Heart left ventricle (tissue), 16 donors: ENCODE results near the gene THOC5. TPM values are rescaled to one million over a fixed set of nuclear protein-coding genes. Genes with fewer than 3 reads are reported as not detected.

Experiments
- ATAC-seq, 4 donors: fragments of 200-7000 bp; cut with Tn5 transposase; one replicate each; pipeline ENCODE4 v1.9.1; 2020 to 2022; ENCODE audit warnings: moderate library complexity in 4 of 4, mild to moderate bottlenecking in 3 of 4, moderate number of reproducible peaks in 1 of 4
- DNase-seq, 5 donors: peaks; one replicate each; pipeline ENCODE4 v3.0.0-alpha.2; 2020
- H3K27ac ChIP-seq, 12 donors: fragments of 200-600 bp; sonication (generic) in 4 of 12; one replicate each; pipeline versions ENCODE4 v1.5.0 to v1.8.0; 2016 to 2022; ENCODE audit warnings: mild to moderate bottlenecking in 2 of 12
- H3K27me3 ChIP-seq, 9 donors: fragments of 200-600 bp; sonication (generic) in 2 of 9; one replicate each; pipeline versions ENCODE4 v1.5.1 to v1.8.0; 2016 to 2022; ENCODE audit warnings: mild to moderate bottlenecking in 3 of 9
- H3K36me3 ChIP-seq, 9 donors: fragments of 200-600 bp; sonication (generic) in 2 of 9; one replicate each; pipeline versions ENCODE4 v1.5.0 to v1.8.0; 2018 to 2022; ENCODE audit warnings: mild to moderate bottlenecking in 2 of 9
- H3K4me1 ChIP-seq, 12 donors: fragments of 200-600 bp; sonication (generic) in 4 of 12; one replicate each; pipeline versions ENCODE4 v1.5.0 to v1.8.0; 2016 to 2022; ENCODE audit warnings: mild to moderate bottlenecking in 3 of 12
- H3K4me3 ChIP-seq, 12 donors: fragments of 200-600 bp; sonication (generic) in 4 of 12; one replicate each; pipeline versions ENCODE4 v1.5.0 to v1.8.0; 2017 to 2022; ENCODE audit warnings: mild to moderate bottlenecking in 9 of 12, moderate library complexity in 4 of 12
- H3K9me3 ChIP-seq, 12 donors: fragments of 200-600 bp; sonication (generic) in 4 of 12; one replicate each; pipeline versions ENCODE4 v1.5.0 to v1.8.0; 2016 to 2022; ENCODE audit warnings: mild to moderate bottlenecking in 1 of 12
- POLR2A ChIP-seq, 2 donors: fragments of 450-650 bp; IDR thresholded peaks; one replicate each; pipeline ENCODE4 v1.6.1; 2017; ENCODE audit warnings: antibody characterized with exemption in 2 of 2, mild to moderate bottlenecking in 2 of 2, moderate library complexity in 2 of 2
- WGBS, 4 donors: extraction: QIAGEN DNeasy Blood & Tissue Kit in 2 of 4; methylation state at CpG; one replicate each; pipeline versions ENCODE4 v1.1.5 to v1.1.7; 2013 to 2018; 5-methylcytosine and 5-hydroxymethylcytosine counted together
- intact Hi-C, 10 donors: fragments of 100-400 bp; cut with DNase I; formaldehyde crosslinking; loops; one replicate each; pipeline versions ENCODE4 v1.11.1 to v1.14.2; 2022
- polyA plus RNA-seq, 2 donors: library from polyadenylated mRNA; stranded (reverse); fragments of 200-250 nt; gene quantifications; one replicate each; pipeline ENCODE4 v1.2.3, GENCODE V29; 2013
- total RNA-seq, 9 donors: library from RNA; depleted of rRNA in 2 of 9; stranded (reverse); fragments of >200 nt in 2 of 9; fragmentation: NEBNext Ultra II Directional in 3 of 9; extraction: Animal tissue kit (Norgen Biotek cat#: 25700) in 3 of 9; gene quantifications; one replicate each; pipeline versions ENCODE4 v1.1.0 to v1.2.4, GENCODE V29; 2016 to 2023
- TF ChIP-seq, protein P1 (sequence below), 12 donors: fragments of 200-600 bp; sonication (generic) in 4 of 12; IDR thresholded peaks; one replicate each; pipeline versions ENCODE4 v1.5.0 to v1.8.0; 2018 to 2022; ENCODE audit warnings: antibody characterized with exemption in 12 of 12, mild to moderate bottlenecking in 5 of 12
- donor health status: ischemic (EF 13 %, LVEDD 7.1; RV severe dilation, severe dysfunction).
- donor health status: healthy with polysubstance abuse.
- donor health status: DM: no; HTN: yes; CAD: no.
- donor health status: DM: no; HTN: no; CAD: no.
- donor health status: ischemic (EF 25% LVEDD 6.9; RV normal size, moderate dysfunction).
- donor health status: ischemic (EF 25% LVEDD 5.7; RV mildly dilated, moderate dysfunction).
- donor health status: healthy.
- donor health status: DM: yes; HTN: yes; CAD: no.
- donor health status: ischemic (EF 35%, LVEDD 5.7; RV mildly dilated, moderate dysfunction).
- donor health status: nonischemic (EF 11% LVEDD 7.7; RV severe dilation, severe dysfunction).
- donor health status: DM: yes; HTN: yes; CAD: no.
- donor health status: PGD.
- donor health status: ischemic (EF 29% LVEDD 5.4; RV normal size, mild dysfunction).
- donor health status: nonischemic (EF 23%, LVEDD 6.1; RV moderate dilation, normal function).

THOC5 gene
- total and polyA plus RNA-seq, 11 donors: 25.5 to 88.7 (median 40.6) TPM

DNA sequence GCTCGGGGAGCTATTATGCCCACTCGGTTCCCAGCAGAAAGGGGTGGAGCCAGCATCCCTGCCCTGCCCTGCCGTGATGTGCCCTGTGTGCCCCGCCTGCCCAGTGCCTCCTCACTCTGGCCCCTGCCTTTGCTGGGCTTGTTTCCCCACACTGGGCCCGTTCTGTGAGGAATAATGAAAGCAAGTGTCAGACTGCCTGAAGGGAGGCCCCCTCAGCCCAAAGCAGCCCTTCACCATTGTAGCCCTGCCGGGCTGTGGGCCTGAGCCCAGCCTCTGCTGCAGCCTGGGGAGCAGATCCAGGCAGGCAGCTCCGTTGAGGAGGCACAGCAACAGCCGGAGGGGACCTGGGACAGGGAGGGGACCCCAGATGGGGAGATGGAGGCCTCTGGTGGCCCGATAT lies 93.8 kb downstream of the THOC5 start:
- no peaks in the 10 kb centered on the region for H3K9me3 ChIP-seq
- ATAC-seq (no peak), DNase-seq (no peak)
- no peak overlapping the region for H3K27ac ChIP-seq
- WGBS, 4 donors: 64 to 69% (median 68%) methylated on average over 5 to 9 of the region's 9 CpGs
- no peaks in the 10 kb centered on the region for H3K27me3 ChIP-seq
- intact Hi-C loops: no loop called here
- TF ChIP-seq, protein P1, sequence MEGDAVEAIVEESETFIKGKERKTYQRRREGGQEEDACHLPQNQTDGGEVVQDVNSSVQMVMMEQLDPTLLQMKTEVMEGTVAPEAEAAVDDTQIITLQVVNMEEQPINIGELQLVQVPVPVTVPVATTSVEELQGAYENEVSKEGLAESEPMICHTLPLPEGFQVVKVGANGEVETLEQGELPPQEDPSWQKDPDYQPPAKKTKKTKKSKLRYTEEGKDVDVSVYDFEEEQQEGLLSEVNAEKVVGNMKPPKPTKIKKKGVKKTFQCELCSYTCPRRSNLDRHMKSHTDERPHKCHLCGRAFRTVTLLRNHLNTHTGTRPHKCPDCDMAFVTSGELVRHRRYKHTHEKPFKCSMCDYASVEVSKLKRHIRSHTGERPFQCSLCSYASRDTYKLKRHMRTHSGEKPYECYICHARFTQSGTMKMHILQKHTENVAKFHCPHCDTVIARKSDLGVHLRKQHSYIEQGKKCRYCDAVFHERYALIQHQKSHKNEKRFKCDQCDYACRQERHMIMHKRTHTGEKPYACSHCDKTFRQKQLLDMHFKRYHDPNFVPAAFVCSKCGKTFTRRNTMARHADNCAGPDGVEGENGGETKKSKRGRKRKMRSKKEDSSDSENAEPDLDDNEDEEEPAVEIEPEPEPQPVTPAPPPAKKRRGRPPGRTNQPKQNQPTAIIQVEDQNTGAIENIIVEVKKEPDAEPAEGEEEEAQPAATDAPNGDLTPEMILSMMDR (IDR thresholded peaks at IDR 0.05): no peak
- no peak for TF ChIP-seq POLR2A (IDR thresholded peaks at IDR 0.05)
- no peak overlapping the region for H3K4me3 ChIP-seq
- H3K36me3 ChIP-seq: no peaks in the 10 kb centered on the region
- no peaks in the 10 kb centered on the region for H3K4me1 ChIP-seq

DNA sequence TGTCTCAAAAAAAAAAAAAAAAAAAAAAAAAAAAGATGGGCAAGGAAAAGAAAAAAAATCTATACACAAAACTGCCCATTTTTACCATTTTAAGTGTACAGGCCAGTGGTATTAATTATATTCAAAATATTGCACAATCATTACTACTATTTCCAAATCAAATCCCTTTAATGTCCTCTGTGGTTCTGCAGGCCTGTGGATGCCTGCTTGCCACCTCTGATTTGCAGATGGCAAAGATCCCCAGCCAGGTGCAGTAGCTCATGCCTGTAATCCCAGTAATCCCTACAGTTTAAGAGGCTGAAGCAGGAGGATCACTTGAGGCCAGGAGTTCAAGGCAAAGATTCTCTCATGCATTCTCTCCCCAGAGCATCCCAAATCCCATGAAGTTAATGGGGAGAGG lies 95.0 kb downstream of the THOC5 start:
- Histone ChIP-seq H3K27ac (no peak overlapping the region), H3K4me3 (no peak overlapping the region), H3K9me3 (no peaks in the 10 kb centered on the region), H3K27me3 (no peaks in the 10 kb centered on the region), H3K4me1 (no peaks in the 10 kb centered on the region), H3K36me3 (no peaks in the 10 kb centered on the region)
- ATAC-seq (no peak), DNase-seq (no peak)
- TF ChIP-seq, protein P1 (IDR thresholded peaks at IDR 0.05): no peak
- no peak for TF ChIP-seq POLR2A (IDR thresholded peaks at IDR 0.05)
- intact Hi-C loops: no loop called here

DNA sequence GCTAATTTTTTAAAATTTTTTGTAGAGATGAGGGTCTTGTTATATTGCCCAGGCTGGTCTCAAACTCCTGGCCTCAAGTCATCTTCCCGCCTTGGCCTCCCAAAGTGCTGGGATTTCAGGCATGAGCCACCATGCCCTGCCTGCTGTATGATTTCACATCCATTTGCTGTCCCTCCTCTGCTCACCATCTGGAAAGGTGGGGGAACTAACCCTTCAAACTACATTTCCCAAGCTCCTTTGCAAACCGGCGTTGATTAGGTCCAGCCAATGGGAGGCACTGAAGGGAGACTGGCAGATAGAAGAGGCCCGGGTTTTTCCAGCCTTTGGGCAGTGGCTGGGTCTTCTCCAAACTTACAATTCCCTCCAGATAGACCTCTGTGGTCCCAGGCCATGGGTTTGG lies 95.8 kb downstream of the THOC5 start:
- Histone ChIP-seq H3K4me3 (no peak overlapping the region), H3K27ac (no peak overlapping the region), H3K36me3 (no peaks in the 10 kb centered on the region), H3K4me1 (no peaks in the 10 kb centered on the region), H3K9me3 (no peaks in the 10 kb centered on the region), H3K27me3 (no peaks in the 10 kb centered on the region)
- 28 to 34% (median 31%) methylated on average over 4 of the region's 4 CpGs for WGBS, 4 donors
- DNase-seq (no peak), ATAC-seq (peak in 3 of 4 donors; percentile 63 to 71 (median 65))
- intact Hi-C loops: no loop called here
- TF ChIP-seq, protein P1 (IDR thresholded peaks at IDR 0.05): no peak
- no peak for TF ChIP-seq POLR2A (IDR thresholded peaks at IDR 0.05)

DNA sequence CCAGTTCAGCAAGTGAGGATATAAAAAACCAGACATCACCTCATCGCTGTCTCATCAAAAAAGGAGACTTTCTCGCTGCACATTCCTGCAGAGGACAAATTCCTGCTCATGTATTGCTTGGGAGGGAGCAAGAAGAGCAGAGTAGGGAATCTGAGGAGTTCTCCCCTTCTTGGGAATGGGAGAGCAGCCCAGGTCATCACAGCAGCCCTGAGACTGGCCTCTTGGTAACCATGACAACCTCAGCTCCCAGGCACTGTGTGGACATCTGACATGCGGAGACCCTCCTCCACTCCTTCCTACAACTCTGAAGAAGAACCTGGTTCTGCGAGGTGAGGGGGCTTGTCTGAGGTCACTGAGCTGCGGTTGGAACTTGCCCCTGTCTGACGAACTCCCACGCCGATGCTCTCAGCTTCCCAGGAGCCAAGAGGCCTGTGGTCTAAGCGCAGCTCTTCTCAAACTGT lies 97.3 kb downstream of the THOC5 start:
- WGBS, 4 donors: 55 to 70% (median 65%) methylated on average over 6 to 9 of the region's 9 CpGs
- TF ChIP-seq, protein P1 (IDR thresholded peaks at IDR 0.05): no peak
- no peak for TF ChIP-seq POLR2A (IDR thresholded peaks at IDR 0.05)
- ATAC-seq (no peak), DNase-seq (no peak)
- Histone ChIP-seq H3K27ac (no peak overlapping the region), H3K4me3 (no peak overlapping the region), H3K36me3 (no peaks in the 10 kb centered on the region), H3K27me3 (no peaks in the 10 kb centered on the region), H3K4me1 (no peaks in the 10 kb centered on the region), H3K9me3 (no peaks in the 10 kb centered on the region)
- intact Hi-C loops: no loop called here

Other genes with a start within 250 kb of the THOC5 start
- gene GAS2L1, start 247.1 kb downstream of the THOC5 start, total RNA-seq: 10 to 100 TPM; 12.0 to 46.6 (median 16.8) TPM
- gene GAS2L1, start 247.1 kb downstream of the THOC5 start, polyA plus RNA-seq: 10 to 100 TPM; 18.0 to 48.3 TPM
- gene RASL10A, start 238.1 kb downstream of the THOC5 start, total RNA-seq: 1 to 10 TPM in 5 of 9 donors, under 1 TPM in 4; 0.29 to 5.8 (median 1.3) TPM
- 1 to 10 TPM in 1 of 2 donors, under 1 TPM in 1; 0.95 to 1.1 TPM for gene RASL10A, start 238.1 kb downstream of the THOC5 start, polyA plus RNA-seq
- gene AP1B1, start 165.2 kb downstream of the THOC5 start, total RNA-seq: 10 to 100 TPM; 30.3 to 74.8 (median 33.8) TPM
- 10 to 100 TPM; 18.1 to 43.4 TPM for gene AP1B1, start 165.2 kb downstream of the THOC5 start, polyA plus RNA-seq
- not detected for gene RFPL1, start 115.2 kb downstream of the THOC5 start, total RNA-seq
- not detected for gene RFPL1, start 115.2 kb downstream of the THOC5 start, polyA plus RNA-seq
- under 1 TPM in 8 of 9 donors, not detected in 1; 0.07 to 0.51 (median 0.14) TPM for gene NEFH, start 73.5 kb downstream of the THOC5 start, total RNA-seq
- under 1 TPM; 0.08 to 0.10 TPM for gene NEFH, start 73.5 kb downstream of the THOC5 start, polyA plus RNA-seq
- 10 to 100 TPM; 16.2 to 30.1 (median 22.7) TPM for gene NIPSNAP1, start 27.4 kb upstream of the THOC5 start, total RNA-seq
- 10 to 100 TPM; 12.2 to 22.3 TPM for gene NIPSNAP1, start 27.4 kb upstream of the THOC5 start, polyA plus RNA-seq
- gene NF2, start 49.9 kb upstream of the THOC5 start, total RNA-seq: 100 to 1,000 TPM in 1 of 9 donors, 10 to 100 TPM in 8; 41.2 to 137 (median 52.1) TPM
- 10 to 100 TPM; 15.0 to 73.9 TPM for gene NF2, start 49.9 kb upstream of the THOC5 start, polyA plus RNA-seq
- gene CABP7, start 166.2 kb upstream of the THOC5 start, total RNA-seq: not detected
- under 1 TPM; 0.03 to 0.11 TPM for gene CABP7, start 166.2 kb upstream of the THOC5 start, polyA plus RNA-seq
- gene ZMAT5, start 213.2 kb upstream of the THOC5 start, total RNA-seq: 10 to 100 TPM; 19.4 to 28.9 (median 20.9) TPM
- 10 to 100 TPM; 30.1 to 37.2 TPM for gene ZMAT5, start 213.2 kb upstream of the THOC5 start, polyA plus RNA-seq
- gene UQCR10, start 213.6 kb upstream of the THOC5 start, total RNA-seq: 100 to 1,000 TPM; 244 to 396 (median 299) TPM
- gene UQCR10, start 213.6 kb upstream of the THOC5 start, polyA plus RNA-seq: 1,000 to 10,000 TPM in 1 of 2 donors, 100 to 1,000 TPM in 1; 355 to 1,063 TPM